Calu3 (cell line): ENCODE measurements around the gene KRTAP1-3. TPM values are rescaled to one million over a fixed set of nuclear protein-coding genes. Genes with fewer than 3 reads are reported as not detected.
A peak's percentile ranks its signal among the peaks of the same experiment; 100 is the strongest.

Experiments used
- BruUV-seq: library from RNA; stranded (reverse); fragments of 400-500 nt; replicated peaks from 2 replicates; lab custom pipeline; 2021; lab: Mats Ljungman, UMichigan
- CTCF ChIA-PET: fragments of 300-600 bp; sonication (Branson Sonifier 250); formaldehyde crosslinking; loops from one replicate; lab custom pipeline; 2022; ENCODE audit warnings: antibody characterized with exemption; lab: Charles Lee
- DNase-seq: peaks from one replicate; pipeline ENCODE4 v3.0.0; 2022
- H3K27ac Mint-ChIP-seq: one replicate; pipeline ENCODE4 v1.8.0; 2022; ENCODE audit warnings: mixed read lengths; ENCODE audit not compliant: unreplicated experiment
- H3K27me3 Mint-ChIP-seq: one replicate; pipeline ENCODE4 v1.8.0; 2022; ENCODE audit warnings: mixed read lengths; ENCODE audit not compliant: unreplicated experiment
- H3K36me3 Mint-ChIP-seq: one replicate; pipeline ENCODE4 v1.8.0; 2022; ENCODE audit warnings: mild to moderate bottlenecking, moderate library complexity, mixed read lengths; ENCODE audit not compliant: insufficient read depth, unreplicated experiment
- H3K4me1 Mint-ChIP-seq: one replicate; pipeline ENCODE4 v1.8.0; 2022; ENCODE audit warnings: mild to moderate bottlenecking, low read depth, mixed read lengths; ENCODE audit not compliant: unreplicated experiment
- H3K4me3 Mint-ChIP-seq: one replicate; pipeline ENCODE4 v1.8.0; 2022; ENCODE audit warnings: mild to moderate bottlenecking, low read depth, moderate library complexity, mixed read lengths; ENCODE audit not compliant: unreplicated experiment
- H3K9me3 Mint-ChIP-seq: one replicate; pipeline ENCODE4 v1.8.0; 2022; ENCODE audit warnings: low read depth, mixed read lengths; ENCODE audit not compliant: unreplicated experiment
- CTCF ChIP-seq: fragments of 200-600 bp; IDR thresholded peaks from one replicate; pipeline ENCODE4 v1.8.0; 2022; ENCODE audit warnings: antibody characterized with exemption; ENCODE audit not compliant: unreplicated experiment
- intact Hi-C: fragments of 100-400 bp; cut with micrococcal nuclease; formaldehyde crosslinking; loops from one replicate; pipeline ENCODE4 v1.10.0; 2022; ENCODE audit not compliant: unreplicated experiment
- total RNA-seq: library from RNA; stranded (reverse); gene quantifications from 2 replicates; pipeline ENCODE4 v1.2.3, GENCODE V29; 2022

KRTAP1-3 gene
- total RNA-seq, 1 experiment from 2014 or later: not detected

DNA sequence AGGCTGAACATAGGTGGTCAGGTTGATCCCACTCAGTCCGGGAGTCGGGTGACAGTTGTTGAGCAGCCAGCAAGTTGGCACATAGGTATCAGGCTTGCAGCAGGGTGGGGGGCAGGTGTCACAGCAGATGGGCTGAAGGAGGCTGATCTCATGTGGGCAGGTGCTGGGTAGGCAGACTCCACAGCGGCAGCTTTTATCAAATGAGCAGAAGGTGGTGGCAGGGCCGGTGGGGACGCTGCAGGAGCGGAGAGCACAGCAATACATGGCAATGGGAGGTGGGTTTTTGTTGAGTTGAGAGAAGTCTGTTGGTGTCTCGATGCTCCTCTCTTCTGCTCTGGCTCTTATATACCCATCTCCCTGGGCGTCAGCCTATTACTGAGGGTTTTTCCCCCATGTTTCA is 25.9 kb downstream of the KRTAP1-3 start, which contains the start of gene KRTAP3-1:
Gene KRTAP3-1 (minus strand): TSS at position 318 of the 400 bp plus-strand sequence. CDS start 54 bp downstream, at position 264.
- peaks cover 4% of the 10 kb centered on the region for H3K9me3 Mint-ChIP-seq
- no peak within 1 kb of the TSS for H3K27ac Mint-ChIP-seq
- H3K4me1 Mint-ChIP-seq: peaks cover 50% of the 10 kb centered on the region
- CTCF ChIA-PET: interaction anchor here (0.6 to 1.7 kb wide), 10 partner anchors 11 to 292 kb away, joined by 3 to 6 read pairs (median 4); partner anchors contain the start of gene KRT40
- no peaks in the 10 kb centered on the region for H3K36me3 Mint-ChIP-seq
- no peak for DNase-seq
- BruUV-seq: no TSS peak
- no peak within 1 kb of the TSS for H3K4me3 Mint-ChIP-seq
- no peaks in the 10 kb centered on the region for H3K27me3 Mint-ChIP-seq
- intact Hi-C loops: no loop called here
- TF ChIP-seq CTCF: no peak

DNA sequence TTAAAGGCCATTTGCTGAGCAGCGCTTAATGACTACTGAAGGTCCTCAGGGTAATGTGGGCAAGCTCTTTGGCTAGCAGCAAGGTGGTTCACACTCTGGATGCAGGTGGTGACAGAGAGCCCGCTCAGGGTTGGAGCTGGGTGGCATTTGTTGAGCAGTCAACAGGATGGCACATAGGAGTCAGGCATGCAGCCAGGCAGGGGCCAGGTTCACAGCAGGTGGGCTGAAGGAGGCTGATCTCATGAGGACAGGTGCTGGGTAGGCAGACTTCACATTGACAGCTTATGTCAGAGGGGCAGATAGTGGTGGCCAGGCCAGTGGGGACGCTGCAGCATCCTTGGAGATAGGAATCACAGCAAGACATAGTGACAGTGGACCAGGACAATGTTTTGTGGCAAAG is 30.3 kb downstream of the KRTAP1-3 start:
- no peak for DNase-seq
- peaks cover 46% of the 10 kb centered on the region for H3K4me1 Mint-ChIP-seq
- TF ChIP-seq CTCF: no peak
- H3K36me3 Mint-ChIP-seq: no peaks in the 10 kb centered on the region
- intact Hi-C loops: loop anchor here (5.0 kb wide), 1 partner anchor 38 kb away; the partner anchor contains the start of gene KRTAP1-1
- H3K4me3 Mint-ChIP-seq: no peak overlapping the region
- H3K9me3 Mint-ChIP-seq: no peaks in the 10 kb centered on the region
- no peaks in the 10 kb centered on the region for H3K27me3 Mint-ChIP-seq
- BruUV-seq: no TSS peak
- CTCF ChIA-PET: interaction anchor here (0.8 to 1.2 kb wide), 2 partner anchors 16 to 92 kb away, joined by 3 to 5 read pairs; no protein-coding TSS in a partner anchor
- H3K27ac Mint-ChIP-seq: no peak overlapping the region

DNA sequence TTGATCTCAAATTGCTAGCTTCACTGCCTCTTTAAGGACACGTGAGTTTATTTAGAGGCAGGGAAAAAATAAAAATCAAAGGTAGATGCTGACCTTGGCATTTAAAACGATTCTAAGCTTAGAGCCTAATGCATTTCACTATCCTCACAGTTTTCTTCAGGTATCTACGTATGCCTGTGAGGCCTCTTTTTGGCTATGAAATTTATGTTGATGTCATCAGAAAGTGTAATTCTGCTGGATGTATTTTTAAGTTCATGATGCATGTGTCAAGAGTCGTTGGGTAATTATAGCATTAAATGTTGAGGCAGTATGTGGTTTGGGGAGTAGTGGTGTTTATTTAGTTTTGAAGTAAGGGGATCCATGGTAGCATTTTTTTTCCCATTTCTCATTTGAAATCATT is 30.7 kb downstream of the KRTAP1-3 start:
- DNase-seq: no peak
- Mint-ChIP-seq H3K4me1 (peaks cover 41% of the 10 kb centered on the region), H3K27me3 (no peaks in the 10 kb centered on the region), H3K27ac (no peak overlapping the region), H3K36me3 (no peaks in the 10 kb centered on the region), H3K4me3 (no peak overlapping the region), H3K9me3 (no peaks in the 10 kb centered on the region)
- no peak for TF ChIP-seq CTCF
- CTCF ChIA-PET: interaction anchor here (0.8 to 1.2 kb wide), 2 partner anchors 16 to 91 kb away, joined by 3 to 5 read pairs; no protein-coding TSS in a partner anchor
- intact Hi-C loops: loop anchor here (5.0 kb wide), 1 partner anchor 38 kb away; the partner anchor contains the start of gene KRTAP1-1
- BruUV-seq: no TSS peak

DNA sequence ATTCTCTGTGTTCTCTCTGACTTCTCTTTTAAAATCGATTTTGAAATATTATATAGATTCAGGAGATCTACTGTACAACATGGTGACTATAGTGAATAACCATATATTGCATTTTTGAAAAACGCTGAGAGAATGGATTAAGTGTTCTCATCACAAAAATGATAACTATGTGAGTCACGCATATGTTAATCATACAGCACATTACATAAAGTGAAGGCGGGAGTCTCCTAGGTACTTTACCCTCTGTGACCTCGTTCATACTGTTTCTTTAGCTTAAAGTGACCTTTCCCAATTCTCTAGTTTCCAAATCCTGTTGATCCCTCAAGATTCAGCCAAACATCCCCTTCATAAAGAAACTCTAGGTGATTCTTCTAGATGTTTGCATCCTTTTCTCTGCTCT is 31.9 kb downstream of the KRTAP1-3 start:
- Mint-ChIP-seq H3K4me3 (no peak overlapping the region), H3K27ac (peak overlapping the region; percentile 40), H3K36me3 (no peaks in the 10 kb centered on the region), H3K27me3 (no peaks in the 10 kb centered on the region), H3K4me1 (peaks cover 30% of the 10 kb centered on the region), H3K9me3 (no peaks in the 10 kb centered on the region)
- BruUV-seq: no TSS peak
- intact Hi-C loops: loop anchor here (5.0 kb wide), 1 partner anchor 39 kb away; the partner anchor contains the start of gene KRTAP1-1
- CTCF ChIA-PET: interaction anchor here (0.6 to 0.7 kb wide), 2 partner anchors 46 to 68 kb away, joined by 3 to 4 read pairs; no protein-coding TSS in a partner anchor
- no peak for DNase-seq
- TF ChIP-seq CTCF: no peak
